ENCODE data around the gene SPAG16.

SPAG16 gene

GRCh38 chr2:214246417-214246816 is 962.2 kb downstream of the SPAG16 start:
- no peak for DNase-seq (ENCODE audit: low read depth)
- no peak overlapping the region for H3K4me3 ChIP-seq (ENCODE audit: low read length)

GRCh38 chr2:214247531-214247930 is 963.3 kb downstream of the SPAG16 start:
- TF ChIP-seq CTCF (conservative IDR thresholded peaks at IDR 0.05; ENCODE audit: low read length), result no peak
- H3K4me3 ChIP-seq (ENCODE audit: low read length), result no peak overlapping the region
- DNase-seq (ENCODE audit: low read depth), result no peak

More at GRCh38 chr2:214246417-214246816, 962.2 kb downstream of the SPAG16 start:
- TF ChIP-seq CTCF (conservative IDR thresholded peaks at IDR 0.05; ENCODE audit: low read length), result no peak

- H3K4me3 ChIP-seq (ENCODE audit: low read length), result no peak overlapping the region
- no peak for DNase-seq (ENCODE audit: low read depth)
- no peak for TF ChIP-seq CTCF (conservative IDR thresholded peaks at IDR 0.05; ENCODE audit: low read length)
Observed at GRCh38 chr2:214255046-214255445, 970.8 kb downstream of the SPAG16 start.

- H3K4me3 ChIP-seq (ENCODE audit: low read length), result no peak overlapping the region
- DNase-seq (ENCODE audit: low read depth), result no peak
- TF ChIP-seq CTCF (conservative IDR thresholded peaks at IDR 0.05; ENCODE audit: low read length), result no peak
Observed at GRCh38 chr2:214261683-214262082, 977.4 kb downstream of the SPAG16 start.

- no peak for TF ChIP-seq CTCF (conservative IDR thresholded peaks at IDR 0.05; ENCODE audit: low read length)
- DNase-seq (ENCODE audit: low read depth), result no peak
Observed at GRCh38 chr2:214264171-214264570, 979.9 kb downstream of the SPAG16 start.

GRCh38 chr2:214265991-214266489 is 981.8 kb downstream of the SPAG16 start:
- no peak overlapping the region for H3K4me3 ChIP-seq (ENCODE audit: low read length)
- TF ChIP-seq CTCF (conservative IDR thresholded peaks at IDR 0.05; ENCODE audit: low read length), result no peak
- peak; percentile 7 for DNase-seq (ENCODE audit: low read depth)

More at GRCh38 chr2:214264171-214264570, 979.9 kb downstream of the SPAG16 start:
- H3K4me3 ChIP-seq (ENCODE audit: low read length), result no peak overlapping the region

GRCh38 chr2:214277880-214278279 is 993.6 kb downstream of the SPAG16 start:
- H3K4me3 ChIP-seq (ENCODE audit: low read length), result no peak overlapping the region
- no peak for DNase-seq (ENCODE audit: low read depth)
- TF ChIP-seq CTCF (conservative IDR thresholded peaks at IDR 0.05; ENCODE audit: low read length), result no peak

Measured in AG10803 (cell line).